Measurements from ENCODE around the gene NELFB.

The NELFB gene

GRCh38 chr9:137293482-137294090 is 38.5 kb downstream of the NELFB start:
- no peak for DNase-seq

- peak in 1 of 2 experiments; percentile 49 for DNase-seq
Observed at GRCh38 chr9:137294091-137294680, 39.1 kb downstream of the NELFB start.

- DNase-seq, result no peak
Observed at GRCh38 chr9:137294681-137295237, 39.6 kb downstream of the NELFB start.

DNA sequence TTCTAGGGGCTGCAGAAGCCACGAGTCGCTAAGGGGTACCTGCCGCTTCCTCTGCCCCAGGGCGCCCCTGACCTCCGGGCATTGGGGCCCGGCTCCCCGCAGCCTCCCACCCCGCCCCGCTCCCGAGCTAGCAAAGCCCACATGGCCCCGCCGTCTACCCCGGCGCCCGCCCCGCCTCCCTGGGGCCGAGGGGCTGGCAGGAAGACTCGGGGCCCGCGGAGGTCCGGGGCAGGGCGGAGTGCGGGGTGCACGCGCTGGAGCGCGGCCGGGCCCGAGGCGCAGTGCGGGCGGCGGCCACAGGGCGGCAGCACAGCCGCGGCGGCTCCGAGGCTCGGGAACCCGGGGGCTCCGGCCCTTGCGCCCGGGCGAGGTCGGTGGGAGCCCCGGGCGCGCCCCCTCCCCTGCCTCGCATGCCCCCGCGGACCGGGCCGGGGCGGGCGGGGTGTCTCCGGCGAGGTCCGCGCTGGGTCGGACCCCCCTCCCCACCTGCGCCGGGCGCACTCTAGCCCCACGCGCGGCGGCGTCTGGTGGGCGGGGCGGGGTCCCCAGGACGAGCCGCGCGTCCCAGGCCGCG is 40.2 kb downstream of the NELFB start:
- peak in 1 of 2 experiments; percentile 51 for DNase-seq

- DNase-seq, result no peak
Observed at GRCh38 chr9:137295849-137296669, 40.9 kb downstream of the NELFB start.

- no peak for DNase-seq
Observed at GRCh38 chr9:137296670-137297664, 41.8 kb downstream of the NELFB start.

- DNase-seq, result no peak
Observed at GRCh38 chr9:137297966-137298365, 42.8 kb downstream of the NELFB start.

- no peak for DNase-seq
Observed at GRCh38 chr9:137298401-137299202, 43.5 kb downstream of the NELFB start.

GRCh38 chr9:137299203-137299565 is 44.1 kb downstream of the NELFB start:
- no peak for DNase-seq

DNA sequence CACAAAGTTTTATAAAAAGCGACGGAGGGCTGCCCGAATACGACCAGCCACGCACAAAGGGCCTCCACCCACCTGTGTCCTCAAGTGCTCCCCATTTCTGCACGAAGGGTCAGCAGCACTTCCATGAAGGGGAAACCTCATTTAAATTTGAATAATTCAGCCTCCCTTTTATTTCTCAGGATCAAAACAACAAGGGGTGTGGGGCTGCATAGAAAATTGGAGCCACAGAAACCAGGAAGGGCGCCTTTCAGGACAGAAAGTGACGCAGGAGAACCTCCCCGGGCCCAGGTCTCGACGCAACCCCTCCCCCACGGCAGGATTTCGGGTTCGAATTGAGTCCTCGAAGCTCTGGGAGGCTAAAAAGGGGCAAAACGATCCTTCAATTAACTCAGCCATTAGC is 44.8 kb downstream of the NELFB start:
- no peak for DNase-seq

- no peak for DNase-seq
Observed at GRCh38 chr9:137300567-137301080, 45.5 kb downstream of the NELFB start.

DNA sequence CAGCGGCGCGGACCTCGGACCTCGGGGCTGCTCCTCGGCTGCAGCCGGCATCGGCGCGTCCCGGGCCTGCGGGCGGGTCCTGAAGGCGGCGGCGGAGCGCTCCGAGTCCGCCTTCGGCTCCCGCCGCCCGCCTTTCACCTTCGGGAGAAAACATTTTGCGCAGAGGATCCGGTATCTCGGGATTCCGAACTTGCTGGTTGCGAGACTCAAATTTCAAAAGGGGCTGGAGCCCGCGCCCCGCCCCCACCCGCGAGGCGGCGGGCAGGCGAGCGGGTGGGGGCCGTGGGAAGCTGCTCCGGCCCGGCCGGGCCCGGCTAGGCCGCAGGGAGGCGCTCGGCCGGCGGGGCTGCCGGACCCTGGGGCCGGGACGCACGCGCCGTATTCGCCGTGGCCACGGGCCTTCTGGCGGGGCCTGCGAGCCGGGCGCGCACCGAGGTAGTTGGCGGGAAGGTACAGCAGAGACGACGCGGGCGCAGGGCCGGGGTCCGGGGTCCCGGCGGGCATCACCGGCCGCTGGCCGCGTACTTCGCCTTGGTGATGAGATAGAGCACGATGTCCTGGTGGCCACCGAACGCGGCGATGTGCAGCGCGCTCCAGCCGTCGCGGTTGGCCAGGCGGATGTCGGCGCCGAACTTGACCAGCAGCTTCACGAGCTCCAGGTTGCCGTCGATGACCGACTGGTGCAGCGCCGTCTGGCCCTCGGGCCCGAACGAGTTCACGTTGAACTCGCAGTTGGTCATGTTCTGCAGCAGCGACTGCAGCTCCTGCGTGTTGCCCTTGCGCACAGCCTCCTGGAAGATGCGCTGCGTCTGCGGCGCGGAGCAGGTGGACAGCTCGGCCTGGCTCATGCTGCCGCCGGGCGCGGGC is 46.2 kb downstream of the NELFB start:
- peak in 1 of 2 experiments; percentile 51 for DNase-seq

- DNase-seq, result peak; percentile 90 to 91
Observed at GRCh38 chr9:137302118-137302448, 47.0 kb downstream of the NELFB start, which contains the start of gene NRARP. TSS of gene NRARP (minus strand) at chr9:137302271. CDS start at chr9:137301928, 343 bp downstream.

DNA sequence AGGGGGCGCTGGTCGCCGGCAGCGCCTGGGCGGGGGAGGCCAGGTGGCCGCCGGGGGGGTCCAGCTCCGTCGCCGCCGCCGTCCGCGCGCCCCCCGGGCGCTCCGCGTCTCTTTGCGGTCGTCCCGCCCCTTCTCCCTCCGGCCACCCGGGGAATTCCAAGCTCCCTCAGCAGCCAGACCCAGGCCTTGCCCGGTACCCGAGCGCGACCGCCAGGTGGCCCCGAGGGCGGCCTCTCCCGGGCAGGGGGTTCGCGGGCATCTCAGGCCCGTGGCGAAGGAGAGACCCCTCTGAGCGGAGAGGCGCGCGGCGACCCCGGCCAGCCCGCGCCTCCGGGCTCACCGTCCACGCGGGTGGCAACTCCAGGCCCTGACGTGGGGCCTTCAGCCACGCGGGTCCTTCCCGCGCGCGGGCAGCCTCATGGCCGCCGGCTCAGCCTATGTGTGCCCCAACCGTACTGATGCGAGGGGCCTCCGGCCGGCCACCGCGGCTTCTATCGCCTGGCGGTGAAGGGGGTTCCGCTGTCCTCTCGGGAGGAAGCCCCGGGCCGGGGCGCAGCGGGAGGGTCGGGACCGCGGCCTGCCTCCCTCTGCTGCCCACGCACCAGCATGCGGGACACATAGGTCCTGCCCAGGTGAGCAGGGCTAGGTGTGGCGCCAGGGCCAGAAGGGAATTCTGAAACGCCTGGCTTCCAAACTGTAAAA is 47.5 kb downstream of the NELFB start:
- DNase-seq, result no peak

DNA sequence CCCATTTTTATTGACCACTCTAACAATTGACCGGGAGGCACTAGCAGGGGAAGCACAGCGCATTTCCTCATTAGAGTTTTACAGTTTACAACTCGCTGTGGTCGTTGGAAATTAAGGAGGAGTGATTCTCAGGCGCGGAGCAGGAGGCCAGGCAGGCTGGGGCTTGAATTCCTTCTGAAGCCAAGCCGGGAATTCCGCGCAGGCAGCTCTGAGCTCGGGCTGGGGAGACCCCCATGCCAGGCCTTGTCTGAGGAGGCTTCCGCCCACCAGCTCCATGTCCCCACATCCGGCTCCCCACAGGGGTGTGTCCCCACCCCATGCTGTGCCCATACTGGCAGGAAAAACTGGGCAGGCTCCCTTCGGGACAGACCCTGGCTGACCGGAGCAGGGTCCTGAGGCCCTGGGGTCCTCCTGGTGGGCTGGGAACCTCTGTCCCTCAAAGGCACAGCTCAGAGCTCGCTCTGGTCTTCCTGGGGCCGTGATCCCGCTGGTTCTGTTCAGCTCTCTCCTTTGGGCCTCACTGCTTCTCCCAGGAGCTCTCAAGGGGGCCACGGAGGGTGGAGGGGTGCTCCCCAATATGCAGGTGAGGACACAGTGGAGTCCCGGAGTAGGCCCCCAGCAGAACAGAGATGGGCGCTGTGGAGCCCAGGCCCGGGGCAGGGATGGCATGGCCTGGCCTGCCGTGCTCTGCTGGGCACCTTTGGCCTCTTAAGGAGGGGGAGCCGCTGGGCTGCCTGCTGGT is 48.2 kb downstream of the NELFB start:
- no peak for DNase-seq

DNA sequence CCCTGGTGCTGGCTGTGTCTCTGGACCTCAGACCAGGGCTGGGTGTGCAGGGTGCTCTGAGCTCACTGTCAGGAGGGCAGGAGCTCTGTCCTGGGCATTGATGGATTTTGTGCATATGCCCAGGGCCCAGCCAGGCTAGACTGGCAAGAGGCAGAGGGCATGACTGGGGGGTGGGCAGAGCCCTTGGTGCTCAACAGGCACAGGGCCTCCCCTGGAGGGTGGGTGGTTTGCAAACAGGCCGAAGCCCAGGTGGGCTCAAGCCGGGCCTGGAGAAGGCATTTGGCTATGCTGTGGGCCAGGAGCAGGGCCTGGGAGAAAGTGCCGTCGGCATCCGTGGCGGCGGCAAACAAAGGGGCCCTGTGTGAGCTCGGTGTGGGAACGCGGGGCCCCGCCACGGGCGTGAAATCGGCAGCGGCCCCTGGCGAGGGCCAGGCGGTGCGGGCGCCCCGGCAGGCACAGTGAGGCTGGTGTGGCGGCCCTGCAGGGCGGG is 48.8 kb downstream of the NELFB start:
- no peak for DNase-seq

- no peak for DNase-seq
Observed at GRCh38 chr9:137304383-137305059, 49.4 kb downstream of the NELFB start.
